HG03139 (cell line): Measurements from ENCODE around the gene CHRNB4.

ENCODE experiments used
- ATAC-seq: cut with Tn5 transposase; IDR thresholded peaks from one replicate; pipeline ENCODE4 v1.9.1; 2021; ENCODE audit not compliant: unreplicated experiment

The CHRNB4 gene

GRCh38 chr15:78634210-78635145 is 6.5 kb downstream of the CHRNB4 start:
- no peak for ATAC-seq

- ATAC-seq, result no peak
Observed at GRCh38 chr15:78633348-78633747, 7.7 kb downstream of the CHRNB4 start.

- ATAC-seq, result no peak
Observed at GRCh38 chr15:78630886-78631633, 9.9 kb downstream of the CHRNB4 start.

DNA sequence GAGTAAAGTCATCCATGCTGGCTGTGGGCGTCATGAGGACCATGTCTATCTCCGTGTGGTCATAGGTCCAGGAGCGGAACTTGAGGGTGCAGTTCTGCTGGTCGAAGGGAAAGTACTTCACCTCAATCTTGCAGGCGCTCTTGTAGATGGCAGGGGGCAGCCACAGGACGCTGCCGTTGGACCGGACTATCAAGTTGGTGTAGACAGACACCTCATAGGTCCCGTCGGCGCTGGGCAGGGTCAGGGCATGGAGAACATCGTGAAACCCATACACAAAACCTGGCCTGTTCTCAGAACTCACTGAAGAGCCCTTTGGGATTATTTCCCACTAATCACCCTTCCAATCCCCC is 11.3 kb downstream of the CHRNB4 start:
- no peak for ATAC-seq

DNA sequence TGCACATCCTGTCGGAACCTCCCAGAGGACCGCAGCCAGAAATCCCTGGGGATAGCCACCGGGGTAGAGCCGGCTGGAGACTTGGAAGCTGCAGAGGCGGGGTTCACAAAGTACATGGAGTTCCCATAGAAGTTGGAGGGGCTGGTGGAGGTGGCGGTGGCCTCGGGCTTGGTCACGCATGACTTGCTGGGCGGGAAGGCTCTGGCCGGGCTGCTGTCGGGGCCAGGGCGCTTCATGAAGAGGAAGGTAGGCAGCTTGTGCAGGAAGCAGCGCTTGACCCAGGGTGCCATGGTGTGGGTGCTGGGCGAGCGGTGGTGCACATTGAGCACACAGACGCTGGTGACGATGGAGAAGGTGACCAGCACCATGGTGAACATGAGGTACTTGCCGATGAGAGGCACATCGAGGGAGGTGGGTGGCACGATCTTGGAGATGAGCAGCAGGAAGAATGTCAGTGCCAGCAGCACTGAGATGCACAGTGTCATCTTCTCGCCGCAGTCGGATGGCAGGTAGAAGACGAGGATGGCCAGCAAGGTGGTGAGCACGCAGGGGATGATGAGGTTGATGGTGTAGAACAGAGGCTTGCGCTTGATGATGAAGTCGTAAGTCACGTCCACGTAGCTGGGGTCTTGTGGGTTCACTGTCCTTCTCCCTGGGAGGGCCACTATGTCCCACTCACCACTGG is 11.8 kb downstream of the CHRNB4 start:
- ATAC-seq, result no peak

- ATAC-seq, result no peak
Observed at GRCh38 chr15:78628227-78628626, 12.8 kb downstream of the CHRNB4 start.

DNA sequence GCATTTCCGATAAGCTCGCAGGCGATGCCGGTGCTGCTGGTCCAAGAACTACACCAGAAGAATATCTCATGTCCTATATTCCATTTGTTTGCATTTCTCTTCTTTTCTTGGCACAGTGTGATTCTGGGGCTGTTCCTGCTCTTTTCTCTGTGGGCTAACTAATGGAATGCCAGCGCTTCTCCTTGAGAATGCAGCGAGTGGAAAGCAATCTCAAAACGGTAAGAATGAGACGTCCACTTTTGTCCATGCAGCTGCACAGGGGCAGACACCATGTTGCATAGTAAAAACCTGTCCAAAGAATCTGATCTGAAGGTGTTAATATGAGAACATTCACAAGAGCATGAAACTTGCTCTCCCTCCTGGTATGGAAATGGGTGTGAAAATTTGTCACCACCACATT is 13.7 kb downstream of the CHRNB4 start:
- ATAC-seq, result no peak

- ATAC-seq, result no peak
Observed at GRCh38 chr15:78626381-78626995, 14.5 kb downstream of the CHRNB4 start.

- no peak for ATAC-seq
Observed at GRCh38 chr15:78625606-78626280, 15.3 kb downstream of the CHRNB4 start.

GRCh38 chr15:78624651-78625590 is 16.1 kb downstream of the CHRNB4 start:
- no peak for ATAC-seq

DNA sequence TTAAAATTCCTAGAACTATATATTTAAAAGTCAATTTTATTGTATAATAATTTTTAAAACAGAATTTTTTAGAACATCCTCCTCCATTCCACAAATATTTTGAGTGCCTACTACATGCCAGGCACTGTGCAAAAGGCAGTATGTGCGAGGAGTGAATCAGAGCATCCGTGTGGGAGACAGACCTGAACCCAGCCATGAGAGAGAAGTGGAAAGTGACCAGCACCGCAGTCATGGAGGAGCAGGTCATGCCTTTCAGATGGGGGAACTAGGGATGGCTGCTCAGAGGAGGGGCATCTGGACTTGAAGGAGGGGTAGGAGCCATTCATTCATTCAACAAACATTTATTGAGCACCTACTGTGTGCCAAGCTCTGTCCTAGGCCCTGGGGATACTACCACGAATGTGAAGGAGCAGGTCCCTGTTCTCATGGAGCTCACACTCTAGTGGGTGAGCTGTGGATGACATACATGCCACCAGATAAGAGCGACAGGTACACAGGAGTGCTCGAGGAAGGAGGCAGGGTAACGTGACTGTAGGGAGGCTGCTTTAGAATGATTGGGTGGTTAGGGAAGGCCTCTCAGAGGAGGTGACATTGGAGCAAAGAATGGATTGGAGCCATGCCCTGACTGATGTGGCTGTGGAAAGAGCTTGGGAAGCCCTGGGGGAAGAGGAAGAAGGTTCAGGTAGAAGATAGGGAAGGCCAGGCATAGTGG is 17.1 kb downstream of the CHRNB4 start:
- ATAC-seq, result no peak

- no peak for ATAC-seq
Observed at GRCh38 chr15:78621810-78622402, 19.1 kb downstream of the CHRNB4 start.

DNA sequence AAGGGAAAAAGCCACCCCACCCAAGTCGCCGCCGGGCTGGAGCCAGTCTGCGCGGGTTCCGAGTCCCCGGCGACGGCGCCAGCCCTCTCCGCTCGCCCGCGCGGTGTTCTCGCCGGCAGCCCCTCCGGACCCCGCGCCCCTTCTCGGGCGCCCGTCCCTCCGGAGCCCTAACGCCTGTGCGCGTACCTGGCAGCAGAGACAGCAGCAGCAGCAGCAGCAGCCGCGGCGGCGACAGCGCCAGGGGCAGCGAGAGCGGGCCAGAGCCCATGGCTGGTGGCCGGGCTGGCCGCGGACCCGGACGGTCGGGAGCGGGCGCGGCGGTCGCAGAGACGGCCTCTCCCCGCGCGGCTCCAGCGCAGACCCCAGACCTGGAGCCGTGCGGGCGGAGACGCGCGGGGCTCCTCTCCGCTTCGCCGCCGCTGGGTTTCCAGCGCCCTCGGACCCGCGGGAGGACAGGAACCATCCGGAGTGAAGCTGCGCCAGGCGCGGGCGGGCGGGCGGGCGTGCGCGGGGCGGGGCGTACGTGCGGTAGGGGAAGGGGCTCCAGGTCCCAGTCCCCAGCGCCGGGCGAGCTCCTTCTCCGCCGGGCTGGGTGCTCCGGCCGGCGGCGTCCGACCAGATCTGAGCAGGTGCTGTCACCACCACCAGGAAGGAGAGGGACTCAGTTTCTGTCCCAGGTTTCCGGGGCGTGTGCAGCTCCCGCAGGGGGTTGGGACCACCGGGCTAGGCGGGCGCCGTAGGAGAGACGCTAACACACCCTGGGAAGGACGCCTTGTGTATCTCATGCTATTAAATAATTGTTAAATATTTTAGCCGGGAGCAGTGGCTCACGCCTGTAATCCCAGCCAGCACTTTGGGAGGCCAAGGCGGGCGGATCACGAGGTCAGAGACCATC is 20.2 kb downstream of the CHRNB4 start, which contains the start of gene CHRNA3:
Gene CHRNA3, minus strand, starts transcription at position 470 of the 895 bp plus-strand sequence. Its CDS starts 202 bp downstream, at position 268.
- no peak for ATAC-seq

- ATAC-seq, result no peak
Observed at GRCh38 chr15:78620021-78620526, 20.9 kb downstream of the CHRNB4 start.

- no peak for ATAC-seq
Observed at GRCh38 chr15:78619022-78619950, 21.7 kb downstream of the CHRNB4 start.

GRCh38 chr15:78618490-78618934 is 22.5 kb downstream of the CHRNB4 start:
- ATAC-seq, result no peak
